GM18511 (cell line): ENCODE results near the gene ATP2C2.

ENCODE experiments used
- ATAC-seq: cut with Tn5 transposase; IDR thresholded peaks from one replicate; pipeline ENCODE4 v1.9.1; 2021; ENCODE audit warnings: mild to moderate bottlenecking, moderate library complexity; ENCODE audit not compliant: unreplicated experiment

Gene ATP2C2

DNA sequence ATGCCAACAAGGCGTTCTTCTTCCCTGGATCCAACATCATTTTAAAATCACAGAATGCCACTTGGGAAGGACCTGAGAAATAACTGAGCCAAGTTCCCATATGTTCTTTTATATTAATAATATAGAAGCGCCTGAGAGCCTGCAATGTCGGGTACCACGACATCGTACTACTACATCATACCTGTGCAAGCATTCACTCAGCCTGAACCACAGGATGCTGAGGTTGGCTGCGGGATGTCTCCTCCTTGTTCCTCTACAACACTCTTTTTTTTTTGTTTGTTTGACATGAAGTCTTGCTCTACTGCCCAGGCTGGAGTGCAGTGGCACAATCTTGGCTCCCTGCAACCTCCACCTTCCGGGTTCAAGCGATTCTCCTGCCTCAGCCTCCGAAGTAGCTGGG, 2.1 kb upstream of the ATP2C2 start:
- ATAC-seq = no peak

- no peak for ATAC-seq
Observed at GRCh38 chr16:84367297-84367680, 1.0 kb upstream of the ATP2C2 start.

GRCh38 chr16:84367750-84368307, 509 bp upstream of the ATP2C2 start:
- ATAC-seq = no peak

DNA sequence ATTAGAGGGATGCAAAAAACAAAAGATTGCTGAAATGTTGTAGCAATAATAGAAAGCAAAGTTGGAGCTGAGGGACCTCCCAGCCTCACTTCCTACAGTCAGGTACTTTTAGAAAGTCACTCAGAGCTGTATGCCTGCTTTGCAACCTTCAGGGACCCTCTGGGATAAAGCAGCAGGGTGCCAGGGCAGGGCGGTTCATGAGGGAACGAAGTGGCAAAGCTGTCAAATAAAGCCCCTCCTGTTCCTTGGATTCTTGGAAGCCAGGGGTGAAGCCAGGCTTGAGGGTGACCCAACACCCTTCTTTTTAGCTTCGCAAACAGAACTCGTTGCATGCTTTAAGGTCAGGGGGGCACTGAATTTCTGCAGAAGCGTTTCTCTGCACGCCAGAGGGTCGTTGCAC, 767 bp downstream of the ATP2C2 start:
- no peak for ATAC-seq

DNA sequence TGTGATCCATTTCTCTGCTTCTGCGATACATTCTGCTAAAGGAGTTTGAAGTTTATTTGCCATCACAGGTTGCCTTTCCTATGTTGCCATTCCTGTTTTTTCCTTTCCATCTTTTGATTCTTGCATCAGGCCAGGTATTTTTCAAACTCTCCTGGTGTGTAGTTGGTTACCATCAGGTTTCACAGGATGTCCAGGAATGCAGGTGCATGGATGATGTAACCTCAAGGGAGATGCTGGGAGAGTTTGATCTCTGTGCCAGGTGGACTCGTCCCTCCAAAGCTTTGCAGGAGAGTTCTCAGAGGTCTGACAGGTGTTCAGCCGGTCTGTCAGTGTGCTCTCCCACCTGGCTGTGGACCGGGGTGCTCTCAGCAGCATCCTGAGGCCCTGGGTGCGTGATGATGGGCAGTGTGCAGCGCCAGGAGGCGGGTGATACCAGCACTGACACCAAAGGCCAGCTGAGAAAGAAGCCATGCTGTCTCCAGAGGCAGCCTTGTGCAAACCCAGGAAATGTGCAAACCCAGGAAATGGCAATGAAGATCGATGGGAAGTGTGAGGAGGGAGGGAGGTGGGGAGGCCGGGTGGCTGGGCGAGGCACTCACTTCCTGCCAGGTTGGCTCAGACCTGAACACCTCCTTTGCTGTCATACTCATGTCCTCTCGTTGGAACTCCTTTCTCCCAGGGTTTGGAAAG, 1.7 kb downstream of the ATP2C2 start:
- ATAC-seq = no peak

- no peak for ATAC-seq
Observed at GRCh38 chr16:84370723-84371552, 2.6 kb downstream of the ATP2C2 start.

DNA sequence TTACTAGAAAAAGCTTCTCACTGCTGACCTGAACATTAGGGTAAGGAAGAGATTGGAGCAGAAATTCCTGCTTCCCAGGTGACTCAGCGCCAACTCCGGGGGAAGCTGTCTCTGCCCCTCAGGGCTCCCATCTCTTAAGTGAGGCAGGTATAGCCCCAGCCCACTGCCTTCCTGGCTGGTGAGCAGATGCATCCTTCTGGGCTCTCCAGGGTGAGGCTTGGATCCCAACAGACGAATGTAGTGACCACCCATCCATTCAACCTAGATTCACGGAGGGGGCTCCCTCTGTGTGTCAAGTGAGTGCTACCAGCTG, 3.2 kb downstream of the ATP2C2 start:
- ATAC-seq = no peak

GRCh38 chr16:84373907-84374489, 5.7 kb downstream of the ATP2C2 start:
- ATAC-seq = no peak

DNA sequence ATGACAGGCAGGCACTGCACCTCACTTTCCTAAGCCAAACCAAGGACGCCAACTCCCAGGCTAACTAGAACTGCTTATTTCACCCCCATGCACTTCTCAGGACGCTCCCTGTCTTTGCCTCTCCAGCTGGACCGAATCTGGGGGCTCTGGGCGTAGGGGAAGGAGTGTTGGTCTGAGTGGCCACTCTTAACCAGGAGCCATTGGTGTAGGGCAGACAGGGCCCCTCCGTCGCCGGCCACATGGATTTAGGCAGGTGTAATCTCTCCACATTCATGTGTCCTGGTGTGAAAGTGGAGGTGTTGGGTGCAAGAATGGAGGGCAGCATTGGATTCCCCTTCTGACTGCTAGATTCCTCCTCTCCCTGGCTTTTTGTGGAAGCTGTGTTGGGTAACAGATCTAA, 9.8 kb downstream of the ATP2C2 start:
- ATAC-seq = no peak

- ATAC-seq = no peak
Observed at GRCh38 chr16:84378567-84378966, 10.2 kb downstream of the ATP2C2 start.

DNA sequence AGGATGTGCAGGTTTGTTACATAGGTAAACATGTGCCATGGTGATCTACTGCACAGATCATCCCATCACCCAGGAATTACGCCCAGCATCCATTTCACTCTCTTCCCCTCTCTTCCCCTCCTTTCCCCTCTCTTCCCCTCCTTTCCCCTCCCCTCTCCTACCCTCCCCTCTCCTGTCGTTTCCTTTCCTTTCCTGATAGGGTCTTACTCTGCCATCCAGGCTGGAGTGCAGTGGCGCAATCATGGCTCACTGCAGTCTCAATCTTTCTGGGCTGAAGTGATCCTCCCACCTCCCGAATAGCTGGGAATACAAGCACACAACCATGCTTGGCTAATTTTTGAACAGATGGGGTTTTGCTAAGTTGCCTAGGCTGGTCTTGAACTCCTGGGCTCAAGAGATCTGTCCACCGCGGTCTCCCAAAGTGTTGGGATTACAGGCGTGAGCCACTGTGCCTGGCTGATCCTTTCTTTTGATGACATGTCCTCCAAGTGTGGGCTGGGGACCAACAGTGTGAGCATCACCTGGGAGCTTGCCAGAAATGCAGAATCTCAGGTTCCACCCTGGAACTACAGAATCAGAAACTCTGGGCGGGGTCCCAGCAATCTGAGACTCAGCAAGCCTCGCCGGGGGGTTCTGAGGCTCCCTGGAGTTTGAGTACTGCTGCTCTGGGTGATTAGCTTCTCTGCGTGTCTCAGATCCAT, 10.8 kb downstream of the ATP2C2 start:
- ATAC-seq = no peak

GRCh38 chr16:84379709-84380362, 11.5 kb downstream of the ATP2C2 start:
- no peak for ATAC-seq

GRCh38 chr16:84380405-84380804, 12.1 kb downstream of the ATP2C2 start:
- no peak for ATAC-seq

DNA sequence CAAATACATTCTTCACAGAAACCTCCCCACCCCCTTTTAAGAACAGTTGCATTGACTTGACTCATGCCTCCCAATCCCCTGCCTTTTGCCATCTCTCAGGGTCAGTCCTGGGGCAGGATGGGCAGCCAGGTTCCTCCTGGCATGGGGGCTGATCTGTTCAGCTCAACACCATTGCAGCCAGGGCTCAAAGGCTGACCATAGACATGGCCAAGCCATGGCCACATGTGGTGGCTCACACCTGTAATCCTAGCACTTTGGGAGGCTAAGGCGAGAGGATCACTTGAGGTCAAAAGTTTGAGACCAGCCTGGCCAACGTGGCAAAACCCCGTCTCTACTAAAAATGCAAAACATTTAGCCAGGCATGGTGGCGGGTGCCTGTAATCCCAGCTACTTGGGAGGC, 14.1 kb downstream of the ATP2C2 start:
- ATAC-seq = no peak

DNA sequence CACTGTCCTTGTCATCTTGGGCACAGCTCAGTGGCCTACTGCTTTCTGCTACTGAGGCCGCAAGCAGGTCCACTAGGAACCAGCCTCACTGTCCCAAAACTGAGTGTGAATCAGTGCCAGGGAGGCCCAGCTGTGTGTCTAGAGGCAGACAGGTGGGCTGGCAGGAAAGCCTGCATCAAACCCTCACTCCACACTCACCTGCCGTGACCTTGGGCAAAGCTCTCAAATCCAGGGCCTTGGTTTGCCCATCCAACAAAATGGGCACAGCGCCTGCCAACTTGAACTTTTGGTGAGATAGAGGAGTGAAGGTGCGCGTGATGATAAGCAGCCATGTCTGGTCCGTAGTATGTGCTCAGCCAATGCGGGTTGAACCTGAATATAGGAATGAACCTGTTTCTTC, 14.8 kb downstream of the ATP2C2 start:
- ATAC-seq = no peak

- ATAC-seq = no peak
Observed at GRCh38 chr16:84386047-84386446, 17.7 kb downstream of the ATP2C2 start.

- ATAC-seq = no peak
Observed at GRCh38 chr16:84387021-84387420, 18.7 kb downstream of the ATP2C2 start.

- no peak for ATAC-seq
Observed at GRCh38 chr16:84390131-84390785, 21.9 kb downstream of the ATP2C2 start.

DNA sequence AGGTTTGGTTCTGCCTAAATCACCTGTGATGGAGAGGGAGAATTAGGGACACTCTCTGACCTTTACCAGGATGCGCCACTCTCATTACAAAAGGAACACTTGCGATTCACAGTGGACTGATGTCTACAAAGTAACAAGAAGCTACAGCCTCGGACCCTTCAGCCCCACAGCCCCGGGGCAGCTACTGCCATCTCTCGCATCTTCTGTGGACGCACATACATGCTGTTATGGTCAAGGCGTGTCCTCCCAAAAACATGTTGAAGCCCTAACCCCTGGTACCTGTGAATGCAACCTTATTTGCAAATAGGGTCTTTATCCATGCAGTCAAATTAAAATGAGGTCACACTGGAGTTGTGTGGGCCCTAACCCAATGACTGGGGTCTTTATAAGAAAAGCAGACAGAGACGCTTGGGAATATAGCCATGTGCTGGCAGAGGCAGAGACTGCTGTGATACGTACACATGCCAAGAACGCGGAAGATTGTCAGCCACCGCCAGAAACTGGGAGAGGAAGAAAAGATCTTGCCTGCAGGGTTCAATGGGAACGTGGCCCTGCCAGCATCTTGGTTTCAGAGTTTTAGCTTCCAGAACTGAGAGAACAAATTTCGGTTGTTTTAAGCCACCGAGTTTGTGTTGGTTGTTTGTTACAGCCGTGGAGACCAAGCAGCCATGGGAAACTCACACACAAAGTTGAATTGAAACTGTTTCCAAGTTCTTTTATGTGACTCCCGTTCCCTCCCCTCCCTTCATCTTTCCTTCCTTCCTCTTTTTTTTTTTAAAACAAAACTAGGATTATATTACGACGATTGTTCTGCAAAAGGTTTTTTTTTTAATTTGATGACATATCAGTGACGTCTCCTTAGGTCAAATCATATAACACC, 23.1 kb downstream of the ATP2C2 start:
- no peak for ATAC-seq

DNA sequence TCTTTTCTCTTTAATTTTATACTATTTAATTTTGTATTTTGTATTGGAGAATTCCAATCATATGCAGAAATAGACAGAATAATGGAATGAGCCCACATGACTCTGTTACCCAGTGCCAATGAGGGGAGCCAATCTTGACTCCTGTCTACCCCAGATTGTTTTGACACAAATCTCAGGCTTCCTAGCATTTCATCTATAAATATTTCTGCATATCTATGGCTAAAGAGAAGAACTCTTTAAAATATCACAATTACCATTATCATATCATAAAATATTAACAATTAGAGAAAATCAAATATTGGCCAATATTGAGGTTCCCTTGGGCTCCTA, 23.7 kb downstream of the ATP2C2 start:
- no peak for ATAC-seq
